ENCODE results near the gene OLFML3.
"Not testable (repeated sequence)": the region's sequence is repeated elsewhere in the genome, so short reads cannot be mapped to it uniquely, and the experiment has no call there.

OLFML3 gene

GRCh38 chr1:113978863-113979702 is at the start of gene OLFML3:
TSS of gene OLFML3 (plus strand) at chr1:113979474. CDS start at chr1:113979517, 43 bp downstream.
- peak; percentile 35 for FAIRE-seq
- DNase-seq (ENCODE audit: low spot score): peak; percentile 92

GRCh38 chr1:113929750-113930498 is 49.4 kb upstream of the OLFML3 start:
- no peak for FAIRE-seq
- peak; percentile 67 for DNase-seq (ENCODE audit: low spot score)

GRCh38 chr1:113930499-113931161 is 48.6 kb upstream of the OLFML3 start:
- peak; percentile 21 for DNase-seq (ENCODE audit: low spot score)
- FAIRE-seq: no peak

- no peak for DNase-seq (ENCODE audit: low spot score)
- no peak for FAIRE-seq
These were observed 47.8 kb upstream of the OLFML3 start for GRCh38 chr1:113931451-113931851.

GRCh38 chr1:113934006-113934405 is 45.3 kb upstream of the OLFML3 start:
- FAIRE-seq (no peak), DNase-seq (ENCODE audit: low spot score) (no peak)

- FAIRE-seq (no peak), DNase-seq (ENCODE audit: low spot score) (no peak)
These were observed 44.7 kb upstream of the OLFML3 start for GRCh38 chr1:113934511-113935055.

- no peak for DNase-seq (ENCODE audit: low spot score)
- FAIRE-seq: no peak
These were observed 44.1 kb upstream of the OLFML3 start for GRCh38 chr1:113935176-113935575.

GRCh38 chr1:113935970-113936369 is 43.3 kb upstream of the OLFML3 start:
- DNase-seq (ENCODE audit: low spot score) (no peak), FAIRE-seq (no peak)

GRCh38 chr1:113937146-113937545 is 42.1 kb upstream of the OLFML3 start:
- FAIRE-seq (no peak), DNase-seq (ENCODE audit: low spot score) (no peak)

GRCh38 chr1:113938192-113938591 is 41.1 kb upstream of the OLFML3 start:
- DNase-seq (ENCODE audit: low spot score) (no peak), FAIRE-seq (no peak)

GRCh38 chr1:113940365-113941244 is 38.7 kb upstream of the OLFML3 start:
- FAIRE-seq (peak; percentile 59), DNase-seq (ENCODE audit: low spot score) (no peak)

- no peak for DNase-seq (ENCODE audit: low spot score)
- no peak for FAIRE-seq
These were observed 38.1 kb upstream of the OLFML3 start for GRCh38 chr1:113941245-113941559.

- no peak for FAIRE-seq
- no peak for DNase-seq (ENCODE audit: low spot score)
These were observed 36.7 kb upstream of the OLFML3 start for GRCh38 chr1:113942527-113942926.

- FAIRE-seq: no peak
- DNase-seq (ENCODE audit: low spot score): no peak
These were observed 36.1 kb upstream of the OLFML3 start for GRCh38 chr1:113943028-113943811.

- DNase-seq (ENCODE audit: low spot score) (no peak), FAIRE-seq (no peak)
These were observed 33.9 kb upstream of the OLFML3 start for GRCh38 chr1:113945329-113945728.

- FAIRE-seq (no peak), DNase-seq (ENCODE audit: low spot score) (no peak)
These were observed 33.2 kb upstream of the OLFML3 start for GRCh38 chr1:113946112-113946511.

- no peak for FAIRE-seq
- DNase-seq (ENCODE audit: low spot score): no peak
These were observed 32.4 kb upstream of the OLFML3 start for GRCh38 chr1:113946678-113947387.

GRCh38 chr1:113947388-113948107 is 31.7 kb upstream of the OLFML3 start:
- DNase-seq (ENCODE audit: low spot score) (no peak), FAIRE-seq (no peak)

- DNase-seq (ENCODE audit: low spot score); FAIRE-seq: not testable (repeated sequence)
These were observed 31.1 kb upstream of the OLFML3 start for GRCh38 chr1:113948151-113948550.

Data from urothelium cell line (cell line).